ENCODE results near the gene AHSG.

DNA sequence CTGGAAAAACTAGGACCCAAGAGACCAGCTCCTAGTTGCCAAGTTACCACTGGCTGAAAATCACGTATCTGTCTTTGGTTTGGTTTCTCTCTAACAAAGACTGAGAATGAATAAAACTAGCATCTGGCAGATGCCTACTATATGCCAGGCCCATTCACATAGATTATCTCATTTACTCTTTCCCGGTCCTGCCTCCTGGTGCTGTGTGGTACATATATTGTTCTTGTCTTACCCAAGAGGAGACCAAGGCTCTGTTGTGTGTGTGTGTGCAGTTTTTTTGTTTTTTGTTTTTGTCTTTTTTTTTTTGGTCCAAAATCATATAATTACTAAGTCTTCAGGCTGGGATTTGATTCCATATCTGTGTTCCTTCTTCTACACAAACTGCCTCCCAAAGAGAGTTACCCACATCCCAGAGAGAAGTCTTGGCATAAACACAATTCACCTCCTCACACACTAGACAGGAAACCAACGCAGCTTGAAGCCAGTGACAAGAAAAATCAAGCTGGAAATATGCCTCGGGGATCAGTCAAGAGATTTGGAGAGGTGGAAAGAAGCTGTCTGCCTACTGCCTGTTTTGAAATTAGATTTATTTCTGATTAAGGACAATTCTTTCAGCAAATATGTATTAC is 891 bp downstream of the AHSG start:
- TF ChIP-seq, protein P1, sequence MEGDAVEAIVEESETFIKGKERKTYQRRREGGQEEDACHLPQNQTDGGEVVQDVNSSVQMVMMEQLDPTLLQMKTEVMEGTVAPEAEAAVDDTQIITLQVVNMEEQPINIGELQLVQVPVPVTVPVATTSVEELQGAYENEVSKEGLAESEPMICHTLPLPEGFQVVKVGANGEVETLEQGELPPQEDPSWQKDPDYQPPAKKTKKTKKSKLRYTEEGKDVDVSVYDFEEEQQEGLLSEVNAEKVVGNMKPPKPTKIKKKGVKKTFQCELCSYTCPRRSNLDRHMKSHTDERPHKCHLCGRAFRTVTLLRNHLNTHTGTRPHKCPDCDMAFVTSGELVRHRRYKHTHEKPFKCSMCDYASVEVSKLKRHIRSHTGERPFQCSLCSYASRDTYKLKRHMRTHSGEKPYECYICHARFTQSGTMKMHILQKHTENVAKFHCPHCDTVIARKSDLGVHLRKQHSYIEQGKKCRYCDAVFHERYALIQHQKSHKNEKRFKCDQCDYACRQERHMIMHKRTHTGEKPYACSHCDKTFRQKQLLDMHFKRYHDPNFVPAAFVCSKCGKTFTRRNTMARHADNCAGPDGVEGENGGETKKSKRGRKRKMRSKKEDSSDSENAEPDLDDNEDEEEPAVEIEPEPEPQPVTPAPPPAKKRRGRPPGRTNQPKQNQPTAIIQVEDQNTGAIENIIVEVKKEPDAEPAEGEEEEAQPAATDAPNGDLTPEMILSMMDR (IDR thresholded peaks at IDR 0.05) = no peak
- TF ChIP-seq POLR2A (IDR thresholded peaks at IDR 0.05) = no peak

All from adrenal gland (tissue), 5 donors.